Hematopoietic multipotent progenitor cell treated with erythropoietin and hydrocortisone succinate and interleukin-3 and kit ligand, for 15 days (in vitro differentiated cells): ENCODE measurements around the gene PWP2.
"Not testable (repeated sequence)": the region's sequence is repeated elsewhere in the genome, so short reads cannot be mapped to it uniquely, and the experiment has no call there.

Source experiments
- DNase-seq: peaks from one replicate; pipeline ENCODE4 v3.0.0-alpha.2; 2015; ENCODE audit warnings: low spot score

PWP2 gene

GRCh38 chr21:44083631-44084291 lies 23.4 kb upstream of the PWP2 start:
- no peak for DNase-seq

- DNase-seq = no peak
These were observed 22.5 kb upstream of the PWP2 start for GRCh38 chr21:44084496-44085241.

- DNase-seq = no peak
These were observed 21.5 kb upstream of the PWP2 start for GRCh38 chr21:44085491-44086321.

- no peak for DNase-seq
These were observed 20.4 kb upstream of the PWP2 start for GRCh38 chr21:44086636-44087425.

- DNase-seq = no peak
These were observed 19.5 kb upstream of the PWP2 start for GRCh38 chr21:44087426-44088400.

GRCh38 chr21:44088401-44088780 lies 18.8 kb upstream of the PWP2 start:
- no peak for DNase-seq

GRCh38 chr21:44089001-44089911 lies 17.9 kb upstream of the PWP2 start:
- no peak for DNase-seq

GRCh38 chr21:44090325-44090724 lies 16.9 kb upstream of the PWP2 start:
- no peak for DNase-seq

GRCh38 chr21:44092211-44092610 lies 15.0 kb upstream of the PWP2 start:
- DNase-seq = no peak

- DNase-seq = no peak
These were observed 13.4 kb upstream of the PWP2 start for GRCh38 chr21:44093761-44094160.

- DNase-seq = no peak
These were observed 12.4 kb upstream of the PWP2 start for GRCh38 chr21:44094832-44095231.

GRCh38 chr21:44098507-44098906 lies 8.7 kb upstream of the PWP2 start:
- not testable (repeated sequence) for DNase-seq

GRCh38 chr21:44098964-44099363 lies 8.2 kb upstream of the PWP2 start:
- not testable (repeated sequence) for DNase-seq

GRCh38 chr21:44107589-44107988 lies 390 bp downstream of the PWP2 start:
- DNase-seq = not testable (repeated sequence)

- DNase-seq = not testable (repeated sequence)
These were observed 6.6 kb downstream of the PWP2 start for GRCh38 chr21:44113702-44114371.

- not testable (repeated sequence) for DNase-seq
These were observed 14.9 kb downstream of the PWP2 start for GRCh38 chr21:44122131-44122530.

GRCh38 chr21:44127827-44128226 lies 20.6 kb downstream of the PWP2 start:
- not testable (repeated sequence) for DNase-seq

- not testable (repeated sequence) for DNase-seq
These were observed 26.5 kb downstream of the PWP2 start for GRCh38 chr21:44133715-44134057.

- not testable (repeated sequence) for DNase-seq
These were observed 27.5 kb downstream of the PWP2 start for GRCh38 chr21:44134732-44135131.
